ENCODE results near the gene P4HA2. TPM values are rescaled to one million over a fixed set of nuclear protein-coding genes. Genes with fewer than 3 reads are reported as not detected.
"Not testable (repeated sequence)": the region's sequence is repeated elsewhere in the genome, so short reads cannot be mapped to it uniquely, and the experiment has no call there.

The P4HA2 gene
- total RNA-seq, 1 donor from 2014 or later: 47.5 TPM

DNA sequence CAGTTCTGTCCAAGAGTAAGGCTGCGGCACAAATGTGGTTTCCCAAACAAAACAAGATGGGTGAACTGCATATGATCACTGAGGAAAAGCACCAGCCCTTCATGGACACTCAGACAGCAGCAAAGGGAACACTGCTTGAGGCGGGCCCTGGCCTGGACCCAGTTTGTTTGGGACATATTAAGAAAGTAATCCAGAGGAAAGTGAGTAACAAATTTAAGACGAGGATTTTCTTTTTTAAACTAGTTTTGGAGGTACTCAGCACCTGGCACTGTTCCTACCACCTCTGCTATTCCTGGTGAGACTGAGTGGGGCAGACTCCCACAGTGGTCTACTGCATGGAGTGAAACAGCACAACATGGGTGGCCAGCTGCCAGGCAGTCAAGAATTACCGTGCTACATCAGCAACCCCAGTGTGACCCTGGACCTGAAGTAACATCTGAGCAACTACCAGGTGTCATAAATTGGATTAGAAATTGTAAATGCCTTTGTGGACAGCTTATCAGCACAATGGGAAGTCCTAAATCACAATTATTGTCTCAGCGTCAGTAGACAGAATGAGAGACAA lies 28.5 kb downstream of the P4HA2 start:
- no peak for DNase-seq (ENCODE audit: low spot score)

DNA sequence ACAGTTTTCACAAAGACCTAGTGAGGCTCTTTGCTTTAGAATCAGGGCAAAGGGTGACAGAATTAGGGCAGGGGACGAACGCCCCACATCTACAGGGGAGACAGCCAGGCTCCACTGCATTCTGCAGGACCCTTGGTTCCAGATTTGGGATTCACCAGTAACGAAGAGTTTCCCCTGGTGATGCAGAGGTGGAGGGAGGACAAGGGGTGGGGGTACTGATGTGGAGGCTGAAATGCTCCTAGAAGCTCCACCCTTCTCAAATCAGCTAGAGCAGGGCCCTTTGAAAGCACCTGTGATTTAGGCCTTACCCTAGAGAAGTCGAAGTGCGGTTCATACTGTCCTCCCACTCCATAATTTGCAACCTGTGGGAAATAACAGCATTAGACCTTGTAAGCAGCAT lies 29.1 kb downstream of the P4HA2 start:
- no peak for DNase-seq (ENCODE audit: low spot score)

DNA sequence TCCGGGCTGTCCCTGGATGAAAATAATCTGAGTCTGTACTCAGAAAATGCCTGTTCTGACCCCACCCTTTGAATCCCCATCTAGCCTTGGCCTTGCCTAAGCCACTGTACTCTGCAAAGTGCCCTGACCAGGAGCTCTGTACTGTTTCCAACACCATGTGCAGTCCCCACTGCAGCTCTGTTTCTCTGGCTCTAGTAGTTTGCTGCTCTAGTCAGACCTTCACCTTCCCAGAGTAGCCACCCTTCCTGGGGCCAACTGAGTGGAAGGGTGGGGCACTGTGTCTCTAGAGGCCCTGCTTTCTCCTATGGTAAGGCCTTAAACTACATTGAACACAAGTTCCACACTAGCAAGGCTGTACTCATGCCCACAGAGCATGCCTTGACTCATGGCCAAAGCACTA lies 31.9 kb downstream of the P4HA2 start:
- no peak for DNase-seq (ENCODE audit: low spot score)

DNA sequence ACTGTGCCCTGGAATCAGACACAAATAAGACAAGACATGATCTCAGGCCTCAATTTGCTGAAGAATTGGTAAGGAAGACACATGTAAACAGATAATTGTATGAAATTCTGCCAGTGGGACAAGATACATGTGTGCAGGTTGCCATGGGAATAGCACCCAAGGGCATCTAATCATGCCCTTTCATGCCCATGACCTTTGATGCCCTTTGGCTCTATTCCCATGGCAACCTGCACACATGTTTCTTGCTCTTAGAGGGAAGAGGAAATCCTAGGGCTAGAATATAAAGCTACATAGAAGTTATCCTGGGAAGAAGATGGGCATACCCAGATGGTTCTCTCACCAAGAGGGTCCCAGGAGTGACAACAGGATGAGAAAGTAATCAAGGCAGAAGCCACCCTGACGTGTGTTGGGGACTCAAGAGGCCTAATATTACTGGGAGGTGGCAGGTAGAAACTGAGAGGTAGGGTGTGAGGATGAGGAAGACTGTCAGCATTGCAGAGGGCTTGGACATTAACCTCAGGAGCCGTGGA lies 34.4 kb downstream of the P4HA2 start:
- no peak for DNase-seq (ENCODE audit: low spot score)

DNA sequence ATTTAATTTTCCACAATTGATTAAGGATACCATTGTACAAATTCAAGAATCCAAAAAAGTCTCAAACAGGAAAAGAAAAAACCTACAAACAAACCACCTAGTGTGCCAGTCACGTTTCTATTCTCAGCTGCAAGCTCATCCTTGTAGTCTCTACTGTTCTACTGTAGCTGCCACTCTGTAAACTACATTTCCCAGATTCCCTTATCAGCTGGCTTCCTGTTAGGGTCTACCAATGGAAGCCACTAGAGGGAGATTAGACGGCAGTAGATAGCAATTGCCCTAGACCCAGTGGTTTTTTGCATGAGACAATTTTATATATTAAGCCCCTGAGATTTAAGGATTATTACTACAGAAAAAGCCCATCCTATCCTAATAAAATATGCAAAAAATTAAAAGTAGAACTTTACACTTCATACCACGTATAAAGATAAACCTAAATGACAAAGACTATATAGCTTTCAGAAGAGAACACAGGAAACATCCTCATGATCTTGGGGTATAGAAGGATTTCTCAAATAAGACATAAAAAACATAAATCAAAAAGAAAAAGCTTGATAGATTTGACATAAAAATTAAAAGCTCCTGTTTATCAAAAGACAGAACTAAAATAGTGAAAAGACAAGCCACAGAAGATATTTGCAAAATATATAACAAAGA lies 37.4 kb downstream of the P4HA2 start:
- peak; percentile 34 for DNase-seq (ENCODE audit: low spot score)

DNA sequence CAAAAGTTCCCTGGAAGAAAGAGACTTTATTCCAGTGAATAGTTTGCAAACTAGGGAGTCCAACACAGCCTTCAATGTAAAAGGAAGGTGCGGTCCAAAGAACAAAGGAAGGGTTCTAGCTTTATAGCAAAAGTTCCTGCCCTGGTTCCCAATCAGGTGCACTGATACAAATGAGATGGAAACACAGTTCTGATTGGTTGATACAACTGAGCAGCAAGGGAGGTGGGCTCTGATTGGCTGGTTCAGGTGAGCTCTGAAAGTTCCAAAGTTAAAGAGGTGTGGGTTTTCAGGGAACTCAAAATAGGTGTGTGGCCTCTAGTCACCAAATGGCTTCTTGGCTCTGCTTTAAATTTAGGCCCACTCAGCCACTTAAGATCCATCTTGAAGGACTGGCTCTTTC lies 43.1 kb downstream of the P4HA2 start:
- no peak for DNase-seq (ENCODE audit: low spot score)

DNA sequence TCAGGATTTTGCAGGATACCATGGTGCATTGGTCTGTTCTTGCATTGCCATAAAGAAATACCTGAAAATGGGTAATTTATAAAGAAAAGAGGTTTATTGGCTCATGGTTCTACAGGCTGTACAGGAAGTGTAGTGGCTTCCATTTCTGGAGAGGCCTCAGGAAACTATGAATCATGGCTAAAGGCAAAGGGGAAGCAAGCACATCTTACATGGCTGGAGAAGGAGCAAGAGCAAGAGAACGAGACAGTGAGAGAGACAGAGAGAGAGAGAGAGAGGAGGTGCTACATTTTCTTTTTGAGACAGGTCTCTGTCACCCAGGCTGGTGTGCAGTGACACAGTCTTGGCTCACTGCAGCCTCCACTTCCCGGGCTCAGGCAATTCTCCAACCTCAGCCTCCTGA lies 43.9 kb downstream of the P4HA2 start:
- no peak for DNase-seq (ENCODE audit: low spot score)

DNA sequence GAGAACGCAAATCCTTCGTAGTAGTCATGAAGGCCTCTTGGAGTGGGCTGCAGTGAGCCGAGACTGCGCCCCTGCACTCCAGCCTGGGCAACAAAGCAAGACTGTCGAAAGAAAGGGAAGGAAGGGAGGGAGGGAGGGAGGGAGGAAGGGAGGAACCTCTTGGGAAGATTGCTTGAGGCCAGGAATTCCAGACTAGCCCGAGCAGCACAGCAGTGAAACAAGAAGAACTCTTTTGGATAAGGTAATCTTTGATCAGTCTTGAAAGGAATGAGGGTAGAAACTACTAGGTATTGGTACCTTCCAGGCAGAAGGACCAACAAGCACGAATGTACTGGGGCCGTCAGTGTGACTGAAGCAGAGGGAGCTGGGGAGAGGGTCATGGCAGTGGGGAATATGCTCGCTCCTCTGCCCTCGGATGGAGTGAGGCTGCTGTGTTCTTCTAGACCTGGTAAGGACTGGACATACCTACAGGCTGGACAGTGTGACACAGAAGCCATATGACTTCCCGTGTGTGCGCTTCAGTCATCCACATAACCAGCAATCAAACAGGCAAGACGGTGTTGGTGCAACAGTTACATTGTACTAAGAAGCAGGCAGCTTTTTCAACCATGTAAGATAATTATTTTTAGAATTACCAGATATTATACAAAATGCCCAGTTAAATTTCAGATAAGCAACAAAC lies 45.2 kb downstream of the P4HA2 start:
- no peak for DNase-seq (ENCODE audit: low spot score)

DNA sequence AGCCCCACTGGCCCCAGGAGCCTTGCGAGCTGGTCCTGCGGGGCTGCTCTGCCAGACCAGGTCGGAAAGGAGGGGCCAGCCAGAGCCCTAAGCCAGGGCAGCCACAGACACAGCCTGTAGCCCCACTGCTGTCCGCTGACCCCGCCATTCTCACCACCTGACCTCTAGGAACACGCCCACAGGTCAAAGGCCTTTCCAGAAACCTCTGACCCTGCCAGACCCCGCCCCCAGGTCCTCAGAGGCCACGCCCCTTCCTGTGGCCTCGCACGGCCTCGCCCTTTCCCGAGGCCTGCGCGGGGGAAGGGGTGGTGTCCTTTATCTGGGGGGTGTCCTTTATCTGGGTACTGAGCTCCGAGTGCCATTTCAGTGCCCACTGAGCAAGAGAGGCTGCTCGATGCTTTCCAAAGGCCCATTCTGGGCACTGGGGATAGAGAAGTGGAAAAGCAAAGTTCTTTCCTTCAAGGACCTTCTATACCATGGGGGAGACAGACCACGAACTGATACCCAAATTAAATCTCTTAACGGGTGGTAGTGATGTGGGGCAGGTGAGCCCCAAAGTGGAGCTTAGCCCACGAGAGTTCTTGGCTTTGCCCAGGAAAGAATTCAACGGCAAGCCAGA lies 46.5 kb downstream of the P4HA2 start:
- no peak for DNase-seq (ENCODE audit: low spot score)

DNA sequence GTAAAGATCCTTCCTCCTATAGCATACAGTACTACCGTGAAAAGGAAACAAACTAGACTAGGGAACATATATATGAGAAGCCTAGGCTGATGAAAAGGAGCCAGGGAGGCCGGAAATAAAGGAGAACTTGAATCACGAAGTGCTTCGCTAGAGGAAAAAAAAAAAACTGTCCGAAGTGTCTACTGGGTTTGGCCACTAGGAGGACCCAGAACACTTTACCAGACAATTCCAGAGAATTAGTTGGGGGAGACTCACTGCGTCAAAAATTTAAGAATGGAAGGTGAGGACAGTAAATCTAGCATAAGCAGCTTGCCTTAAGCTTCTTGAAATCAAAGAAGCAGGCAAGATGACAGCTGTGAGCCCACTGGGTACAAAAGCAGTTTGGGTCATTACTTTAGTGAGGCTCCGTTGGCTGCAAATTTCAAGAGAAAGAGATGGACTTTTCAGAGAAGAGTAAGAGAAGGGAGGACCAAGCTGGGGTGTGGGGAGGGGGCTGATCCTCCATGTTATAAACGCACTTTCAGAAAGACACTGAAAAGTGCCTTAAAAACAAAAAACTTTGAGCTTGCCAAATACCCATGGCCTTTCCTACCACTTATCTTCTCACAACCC lies 47.4 kb downstream of the P4HA2 start:
- DNase-seq (ENCODE audit: low spot score): no peak

DNA sequence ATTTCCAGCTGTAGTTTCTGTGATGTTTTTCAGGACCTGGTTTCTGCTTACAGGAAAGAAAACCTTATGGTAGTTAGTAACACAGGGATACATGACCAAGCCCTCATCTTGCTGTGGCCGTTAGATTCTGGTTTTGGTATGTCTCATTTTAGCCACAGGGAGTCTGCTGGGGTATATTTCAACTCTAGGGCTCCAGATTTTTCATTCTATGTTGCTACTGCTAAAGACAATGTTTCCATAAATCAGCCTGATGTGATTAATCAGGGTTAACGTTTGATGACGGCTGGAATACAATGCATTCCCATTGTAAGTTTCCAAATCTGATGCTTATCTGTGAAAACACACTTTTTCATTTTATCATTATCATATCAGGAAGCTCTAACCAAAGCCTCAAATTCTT lies 48.2 kb downstream of the P4HA2 start:
- no peak for DNase-seq (ENCODE audit: low spot score)

DNA sequence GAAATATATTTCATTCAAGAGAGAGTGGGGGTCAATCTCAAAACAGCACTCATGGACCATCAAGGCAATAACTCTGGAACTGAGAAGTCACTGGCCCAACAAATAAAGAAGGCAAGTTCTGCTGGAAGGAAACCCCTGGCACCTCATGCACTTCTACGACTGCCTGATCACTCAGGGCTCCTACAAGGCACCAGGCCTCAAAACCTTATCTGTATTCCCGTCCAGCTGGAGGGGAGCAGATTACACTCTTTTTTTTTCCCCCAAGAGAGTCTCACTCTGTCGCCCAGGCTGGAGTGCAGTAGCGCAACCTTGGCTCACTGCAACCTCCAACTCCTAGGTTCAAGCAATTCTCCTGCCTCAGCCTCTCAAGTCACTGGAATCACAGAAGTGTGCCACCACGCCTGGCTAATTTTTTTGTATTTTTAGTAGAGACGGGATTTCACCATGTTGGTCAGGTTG lies 49.9 kb downstream of the P4HA2 start:
- DNase-seq (ENCODE audit: low spot score): no peak

DNA sequence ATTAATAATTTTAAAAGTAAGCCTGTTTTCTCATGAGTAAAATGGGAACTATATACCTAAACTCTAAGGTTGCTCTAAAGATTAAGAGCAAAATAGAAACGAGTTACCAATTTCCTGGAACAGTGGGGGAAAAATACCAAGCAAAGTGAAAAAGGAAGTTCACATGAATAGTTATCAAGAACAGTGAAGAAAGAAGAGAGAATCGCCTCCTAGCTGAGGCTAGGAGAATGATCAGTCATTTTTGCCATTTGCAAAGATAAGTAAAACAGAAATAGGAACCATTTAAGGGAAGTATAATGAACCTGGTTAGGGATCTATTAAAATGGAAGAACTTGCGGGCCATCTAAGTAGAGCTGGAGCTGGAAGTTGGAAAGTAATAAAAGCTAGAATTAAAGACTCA lies 50.7 kb downstream of the P4HA2 start:
- no peak for DNase-seq (ENCODE audit: low spot score)

DNA sequence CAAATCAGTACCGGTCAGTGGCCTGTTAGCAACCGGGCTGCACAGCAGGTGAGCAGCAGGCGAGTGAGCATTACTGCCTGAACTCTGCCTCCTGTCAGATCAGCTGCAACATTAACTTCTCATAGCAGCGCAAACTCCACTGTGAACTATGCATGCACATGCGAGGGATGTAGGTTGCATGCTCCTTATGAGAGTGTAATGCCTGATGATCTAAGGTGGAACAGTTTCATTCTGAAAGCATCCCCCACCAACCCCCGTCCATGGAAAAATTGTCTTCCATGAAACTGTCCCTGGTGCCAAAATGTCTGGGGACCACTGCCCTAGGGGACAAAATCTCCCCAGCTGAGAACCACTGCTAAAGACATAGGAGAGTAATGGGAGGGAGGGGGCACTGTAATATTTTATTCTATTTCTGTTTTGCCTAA lies 51.1 kb downstream of the P4HA2 start:
- DNase-seq (ENCODE audit: low spot score): no peak

DNA sequence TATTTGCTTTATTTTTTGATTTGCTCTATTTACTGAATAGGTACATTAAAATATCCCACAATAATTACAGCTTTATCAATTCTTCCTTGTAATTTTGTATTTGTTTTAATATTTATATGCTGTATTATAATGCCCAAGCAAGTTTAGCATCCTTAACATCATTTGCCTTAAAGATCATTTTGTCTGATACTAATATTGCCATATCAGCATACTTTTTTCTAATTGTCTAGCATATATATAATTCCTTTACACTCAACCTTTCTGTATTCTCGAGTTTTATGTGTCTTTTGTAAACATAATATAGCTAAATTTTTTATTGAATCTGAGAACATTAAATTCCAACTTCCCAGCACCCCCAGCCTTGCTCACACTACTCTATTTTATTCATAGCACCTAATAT lies 64.7 kb downstream of the P4HA2 start:
- no peak for DNase-seq (ENCODE audit: low spot score)

DNA sequence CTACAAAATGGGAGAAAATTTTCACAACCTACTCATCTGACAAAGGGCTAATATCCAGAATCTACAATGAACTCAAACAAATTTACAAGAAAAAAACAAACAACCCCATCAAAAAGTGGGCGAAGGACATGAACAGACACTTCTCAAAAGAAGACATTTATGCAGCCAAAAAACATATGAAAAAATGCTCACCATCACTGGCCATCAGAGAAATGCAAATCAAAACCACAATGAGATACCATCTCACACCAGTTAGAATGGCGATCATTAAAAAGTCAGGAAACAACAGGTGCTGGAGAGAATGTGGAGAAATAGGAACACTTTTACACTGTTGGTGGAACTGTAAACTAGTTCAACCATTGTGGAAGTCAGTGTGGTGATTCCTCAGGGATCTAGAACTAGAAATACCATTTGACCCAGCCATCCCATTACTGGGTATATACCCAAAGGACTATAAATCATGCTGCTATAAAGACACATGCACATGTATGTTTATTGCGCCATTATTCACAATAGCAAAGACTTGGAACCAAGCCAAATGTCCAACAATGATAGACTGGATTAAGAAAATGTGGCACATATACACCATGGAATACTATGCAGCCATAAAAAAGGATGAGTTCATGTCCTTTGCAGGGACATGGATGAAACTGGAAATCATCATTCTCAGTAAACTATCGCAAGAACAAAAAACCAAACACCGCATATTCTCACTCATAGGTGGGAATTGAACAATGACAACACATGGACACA lies 65.9 kb downstream of the P4HA2 start:
- not testable (repeated sequence) for DNase-seq (ENCODE audit: low spot score)

DNA sequence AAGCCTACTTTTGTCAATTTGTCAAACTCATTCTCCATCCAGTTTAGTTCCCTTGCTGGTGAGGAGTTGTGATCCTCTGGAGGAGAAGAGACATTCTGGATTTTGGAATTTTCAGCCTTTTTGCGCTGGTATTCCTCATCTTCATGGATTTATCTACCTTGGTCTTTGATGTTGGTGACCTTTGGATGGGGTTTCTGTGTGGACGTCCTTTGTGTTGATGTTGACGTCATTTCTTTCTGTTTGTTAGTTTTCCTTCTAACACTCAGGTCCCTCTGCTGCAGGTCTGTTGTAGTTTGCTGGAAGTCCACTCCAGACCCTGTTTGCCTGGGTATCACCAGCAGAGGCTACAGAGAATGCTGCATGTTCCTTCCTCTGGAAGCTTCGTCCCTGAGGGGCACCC lies 71.2 kb downstream of the P4HA2 start:
- DNase-seq (ENCODE audit: low spot score): no peak

DNA sequence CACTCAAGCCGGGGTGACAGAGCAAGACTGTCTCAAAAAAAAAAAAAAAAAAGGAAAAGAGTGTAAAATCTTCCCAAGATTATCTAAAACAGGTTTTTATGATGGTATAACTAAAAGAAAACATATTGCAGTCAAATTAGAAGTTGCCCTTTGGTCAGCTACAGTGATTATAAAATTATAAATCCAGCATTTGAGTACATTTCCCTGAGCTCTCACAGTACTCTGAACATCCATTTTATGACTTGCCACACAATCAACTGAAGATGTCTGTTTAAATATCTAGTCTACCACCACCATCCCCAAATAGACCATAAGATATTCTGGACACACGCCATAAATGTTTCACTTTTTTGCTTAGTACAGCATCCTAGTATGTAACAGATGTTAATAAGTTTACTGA lies 77.1 kb downstream of the P4HA2 start:
- DNase-seq (ENCODE audit: low spot score): no peak

DNA sequence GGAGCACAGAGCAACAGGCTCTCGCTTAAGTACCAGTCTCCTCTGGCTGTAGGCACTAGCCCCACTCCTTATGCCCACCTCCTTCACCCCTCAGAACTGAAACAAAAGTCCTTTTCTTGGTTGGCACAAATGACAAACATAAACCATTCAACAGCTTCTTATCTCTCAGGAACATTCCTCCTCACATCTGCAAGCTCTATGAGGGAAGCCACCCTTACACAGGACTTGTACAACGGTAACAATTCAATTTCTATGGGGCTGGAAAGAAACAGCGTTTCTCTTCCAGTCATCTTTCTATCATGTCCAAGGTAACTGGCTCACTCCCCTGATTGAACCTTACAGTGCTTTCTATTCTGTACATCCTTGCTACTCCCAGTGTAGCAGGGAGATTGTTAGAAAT lies 80.0 kb downstream of the P4HA2 start:
- no peak for DNase-seq (ENCODE audit: low spot score)

DNA sequence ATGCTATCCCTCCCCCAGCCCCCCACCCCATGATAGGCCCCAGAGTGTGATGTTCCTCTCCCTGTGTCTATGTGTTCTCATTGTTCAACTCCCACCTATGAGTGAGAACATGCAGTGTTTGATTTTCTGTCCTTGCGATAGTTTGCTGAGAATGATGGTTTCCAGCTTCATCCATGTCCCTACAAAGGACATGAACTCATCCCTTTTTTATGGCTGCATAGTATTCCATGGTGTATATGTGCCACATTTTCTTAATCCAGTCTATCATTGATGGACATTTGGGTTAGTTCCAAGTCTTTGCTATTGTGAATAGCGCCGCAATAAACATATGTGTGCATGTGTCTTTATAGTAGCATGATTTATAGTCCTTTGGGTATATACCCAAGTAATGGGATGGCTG lies 82.3 kb downstream of the P4HA2 start:
- not testable (repeated sequence) for DNase-seq (ENCODE audit: low spot score)

DNA sequence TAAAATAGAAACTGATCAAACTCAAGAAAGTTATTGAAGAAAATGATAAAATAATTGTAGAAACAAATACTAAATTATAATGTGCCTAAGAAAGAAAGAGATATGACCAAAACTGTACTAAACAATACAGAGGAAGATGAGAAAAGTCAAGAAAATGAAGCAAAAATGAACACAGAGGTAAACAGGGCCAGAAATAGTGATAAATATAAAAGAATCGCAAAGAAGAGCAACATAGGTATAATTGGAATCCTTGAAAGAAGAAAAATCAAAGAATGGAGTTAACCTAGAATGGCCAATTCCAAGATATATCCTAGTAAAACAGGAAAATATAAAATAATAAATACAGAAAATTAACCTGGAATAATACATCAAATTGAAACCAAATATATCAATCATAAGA lies 84.5 kb downstream of the P4HA2 start:
- no peak for DNase-seq (ENCODE audit: low spot score)

DNA sequence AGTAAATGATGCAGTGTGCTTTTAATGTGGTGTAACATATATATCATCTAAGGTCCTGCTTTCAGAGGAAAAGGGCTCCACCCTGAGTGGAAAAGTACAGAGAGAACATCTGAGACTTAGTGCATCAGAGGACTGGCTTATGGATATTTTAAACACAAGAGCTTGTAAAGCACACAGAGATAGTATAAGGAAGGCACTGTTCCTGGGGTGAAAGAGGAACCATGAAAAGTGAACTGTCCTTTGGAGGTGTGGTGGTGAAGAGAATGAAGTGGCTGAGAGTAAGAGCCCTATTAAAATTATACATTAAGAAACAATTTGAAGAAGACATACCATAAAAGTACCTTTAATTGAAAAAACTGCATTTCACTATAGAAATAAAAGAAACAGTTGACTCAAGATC lies 85.2 kb downstream of the P4HA2 start:
- DNase-seq (ENCODE audit: low spot score): no peak

Data from mucosa of gallbladder (tissue), 1 donor.